ENCODE results near the gene TEX48.

Gene TEX48

DNA sequence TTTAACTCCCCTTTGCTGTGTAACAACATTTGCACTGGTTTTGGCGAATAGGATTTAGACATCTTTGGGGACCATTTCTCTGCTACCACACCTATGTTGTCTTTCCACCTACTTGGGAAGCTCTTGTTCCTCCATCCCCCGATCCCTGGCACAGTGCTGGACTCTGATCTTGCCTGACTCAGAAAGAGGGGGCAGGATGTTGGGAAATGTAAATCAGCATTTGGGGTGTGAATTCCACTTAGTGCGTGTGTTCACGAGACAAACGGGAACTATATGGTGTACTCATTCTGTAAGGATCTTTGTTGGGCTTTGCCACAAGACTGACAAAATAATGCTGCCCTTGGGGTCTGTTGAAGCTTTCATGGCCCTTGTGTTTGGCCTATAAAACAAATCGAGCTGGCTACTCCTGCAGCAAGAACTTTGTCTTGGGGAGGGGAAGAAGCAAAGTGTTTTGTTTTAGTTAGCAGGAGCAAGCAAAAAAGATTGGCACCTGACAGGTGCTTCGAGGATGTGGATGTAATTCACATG is 52.4 kb downstream of the TEX48 start:
- DNase-seq (ENCODE audit: low read depth), result no peak
- TF ChIP-seq, protein P1, sequence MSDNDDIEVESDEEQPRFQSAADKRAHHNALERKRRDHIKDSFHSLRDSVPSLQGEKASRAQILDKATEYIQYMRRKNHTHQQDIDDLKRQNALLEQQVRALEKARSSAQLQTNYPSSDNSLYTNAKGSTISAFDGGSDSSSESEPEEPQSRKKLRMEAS (IDR thresholded peaks at IDR 0.05; ENCODE audit: low read depth, low read length), result no peak
- TF ChIP-seq MYC (IDR thresholded peaks at IDR 0.05; ENCODE audit: low read depth, low read length), result no peak
- no peak for TF ChIP-seq POLR2A (IDR thresholded peaks at IDR 0.05; ENCODE audit: extremely low read depth, insufficient read length)
- TF ChIP-seq, protein P2, sequence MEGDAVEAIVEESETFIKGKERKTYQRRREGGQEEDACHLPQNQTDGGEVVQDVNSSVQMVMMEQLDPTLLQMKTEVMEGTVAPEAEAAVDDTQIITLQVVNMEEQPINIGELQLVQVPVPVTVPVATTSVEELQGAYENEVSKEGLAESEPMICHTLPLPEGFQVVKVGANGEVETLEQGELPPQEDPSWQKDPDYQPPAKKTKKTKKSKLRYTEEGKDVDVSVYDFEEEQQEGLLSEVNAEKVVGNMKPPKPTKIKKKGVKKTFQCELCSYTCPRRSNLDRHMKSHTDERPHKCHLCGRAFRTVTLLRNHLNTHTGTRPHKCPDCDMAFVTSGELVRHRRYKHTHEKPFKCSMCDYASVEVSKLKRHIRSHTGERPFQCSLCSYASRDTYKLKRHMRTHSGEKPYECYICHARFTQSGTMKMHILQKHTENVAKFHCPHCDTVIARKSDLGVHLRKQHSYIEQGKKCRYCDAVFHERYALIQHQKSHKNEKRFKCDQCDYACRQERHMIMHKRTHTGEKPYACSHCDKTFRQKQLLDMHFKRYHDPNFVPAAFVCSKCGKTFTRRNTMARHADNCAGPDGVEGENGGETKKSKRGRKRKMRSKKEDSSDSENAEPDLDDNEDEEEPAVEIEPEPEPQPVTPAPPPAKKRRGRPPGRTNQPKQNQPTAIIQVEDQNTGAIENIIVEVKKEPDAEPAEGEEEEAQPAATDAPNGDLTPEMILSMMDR (IDR thresholded peaks at IDR 0.05; ENCODE audit: low read depth, low read length), result no peak
- H3K4me3 ChIP-seq (ENCODE audit: low read depth, low read length), result no peak overlapping the region

DNA sequence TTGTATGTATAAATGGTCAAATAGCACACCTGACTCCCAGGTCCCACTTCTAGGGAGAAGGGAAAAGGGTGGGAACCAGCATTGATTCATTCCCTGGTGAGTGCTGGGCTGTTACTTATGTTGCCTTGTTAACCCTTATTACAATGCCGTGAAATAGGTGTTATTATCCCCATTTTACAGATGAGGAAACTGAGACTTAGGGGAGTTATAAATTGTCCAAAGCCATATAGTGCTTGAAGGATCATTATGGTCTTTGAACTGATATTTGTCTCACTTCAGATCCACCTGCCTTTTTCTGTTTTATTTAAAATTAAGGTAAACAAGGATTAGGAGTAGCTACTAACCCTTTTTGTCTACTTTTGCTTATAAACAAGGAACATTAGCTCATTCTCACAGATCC is 54.4 kb downstream of the TEX48 start:
- DNase-seq (ENCODE audit: low read depth), result no peak
- TF ChIP-seq, protein P1 (IDR thresholded peaks at IDR 0.05; ENCODE audit: low read depth, low read length), result no peak
- TF ChIP-seq POLR2A (IDR thresholded peaks at IDR 0.05; ENCODE audit: extremely low read depth, insufficient read length) (no peak), MYC (IDR thresholded peaks at IDR 0.05; ENCODE audit: low read depth, low read length) (no peak)
- TF ChIP-seq, protein P2 (IDR thresholded peaks at IDR 0.05; ENCODE audit: low read depth, low read length), result no peak
- H3K4me3 ChIP-seq (ENCODE audit: low read depth, low read length), result no peak overlapping the region

DNA sequence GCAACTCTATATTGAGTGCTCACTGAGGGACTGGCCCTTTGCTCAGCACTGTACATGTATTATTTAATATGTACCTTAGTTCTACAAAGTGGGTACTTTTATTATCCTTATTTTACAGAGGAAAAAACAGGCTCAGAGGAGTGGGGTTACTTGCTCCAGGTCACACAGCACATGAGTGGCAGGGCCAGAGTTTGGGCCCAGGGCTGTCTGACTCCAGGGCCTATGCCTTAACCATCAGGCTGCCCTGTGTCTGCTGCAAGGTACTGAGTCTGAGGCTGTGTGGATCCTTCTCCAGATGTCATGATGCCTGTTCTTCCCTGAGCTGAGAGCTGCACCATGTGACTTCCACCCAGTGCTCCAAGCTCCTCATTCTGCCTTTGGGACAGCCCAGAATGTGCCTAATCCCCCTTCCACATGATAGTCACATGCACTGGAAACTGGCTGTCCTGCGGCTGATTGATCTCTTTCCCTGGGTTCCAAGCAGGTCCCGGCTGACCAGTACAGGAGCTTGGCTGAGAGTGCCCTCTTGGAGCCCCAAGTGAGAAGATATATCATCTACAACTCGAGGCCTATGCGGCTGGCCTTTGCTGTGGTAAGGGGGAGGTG is 55.5 kb downstream of the TEX48 start:
- no peak overlapping the region for H3K4me3 ChIP-seq (ENCODE audit: low read depth, low read length)
- DNase-seq (ENCODE audit: low read depth), result no peak
- TF ChIP-seq MYC (IDR thresholded peaks at IDR 0.05; ENCODE audit: low read depth, low read length) (no peak), POLR2A (IDR thresholded peaks at IDR 0.05; ENCODE audit: extremely low read depth, insufficient read length) (no peak)
- TF ChIP-seq, protein P2 (IDR thresholded peaks at IDR 0.05; ENCODE audit: low read depth, low read length), result no peak
- TF ChIP-seq, protein P1 (IDR thresholded peaks at IDR 0.05; ENCODE audit: low read depth, low read length), result no peak

DNA sequence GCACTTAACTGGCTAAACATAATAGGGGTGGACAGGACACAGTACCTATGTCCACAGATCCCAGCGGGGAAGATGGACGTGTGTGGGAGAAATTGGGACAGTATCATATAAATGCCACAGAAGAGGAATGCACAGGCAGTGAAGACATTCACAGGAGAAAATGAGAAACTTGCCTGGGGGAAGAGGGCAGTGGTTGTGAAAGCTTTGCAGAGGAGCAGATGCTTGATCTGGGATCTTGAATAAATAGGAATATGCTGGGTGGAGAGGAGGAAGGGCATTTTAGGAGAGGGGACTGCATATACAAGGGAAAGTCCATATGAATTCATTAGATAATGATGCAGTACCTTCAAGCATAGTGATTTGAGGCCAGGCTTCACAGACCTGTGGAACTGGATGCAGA is 57.3 kb downstream of the TEX48 start:
- TF ChIP-seq POLR2A (IDR thresholded peaks at IDR 0.05; ENCODE audit: extremely low read depth, insufficient read length) (no peak), MYC (IDR thresholded peaks at IDR 0.05; ENCODE audit: low read depth, low read length) (no peak)
- TF ChIP-seq, protein P1 (IDR thresholded peaks at IDR 0.05; ENCODE audit: low read depth, low read length), result no peak
- TF ChIP-seq, protein P2 (IDR thresholded peaks at IDR 0.05; ENCODE audit: low read depth, low read length), result no peak
- no peak overlapping the region for H3K4me3 ChIP-seq (ENCODE audit: low read depth, low read length)
- DNase-seq (ENCODE audit: low read depth), result no peak

DNA sequence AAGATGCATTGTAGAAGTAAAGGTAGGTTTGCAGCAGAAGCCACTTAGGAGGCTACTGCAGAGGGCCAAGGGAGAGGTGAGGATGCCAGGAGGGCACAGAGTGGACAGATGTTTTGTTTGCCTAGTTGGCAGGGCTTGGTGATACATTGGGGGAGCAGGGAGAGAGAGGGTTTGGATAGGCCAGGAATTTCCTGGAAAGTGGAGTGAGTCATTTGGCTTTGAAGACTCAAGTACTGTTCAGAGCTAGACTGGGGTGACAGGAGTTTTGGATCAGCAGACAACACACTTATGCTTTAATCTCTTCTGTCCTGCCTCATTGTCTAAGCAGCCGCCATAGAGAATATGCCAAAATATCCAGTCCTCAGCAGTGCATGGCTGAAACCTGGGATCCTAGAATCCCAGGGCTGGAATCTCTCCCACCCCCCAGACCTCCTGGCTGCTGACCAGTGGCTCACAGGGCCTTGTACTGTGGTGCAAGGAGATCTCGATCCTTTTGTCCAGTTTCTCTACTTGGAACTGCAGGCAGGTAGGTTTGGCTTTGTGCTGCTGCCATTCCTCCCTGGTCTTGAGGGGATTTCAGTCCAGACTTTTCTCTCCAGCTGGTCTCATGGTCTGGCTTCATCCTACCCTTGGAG is 59.9 kb downstream of the TEX48 start:
- no peak for DNase-seq (ENCODE audit: low read depth)

More for the DNA sequence above, 59.9 kb downstream of the TEX48 start:
- no peak overlapping the region for H3K4me3 ChIP-seq (ENCODE audit: low read depth, low read length)
- TF ChIP-seq, protein P1 (IDR thresholded peaks at IDR 0.05; ENCODE audit: low read depth, low read length), result no peak
- TF ChIP-seq MYC (IDR thresholded peaks at IDR 0.05; ENCODE audit: low read depth, low read length) (no peak), POLR2A (IDR thresholded peaks at IDR 0.05; ENCODE audit: extremely low read depth, insufficient read length) (no peak)
- TF ChIP-seq, protein P2 (IDR thresholded peaks at IDR 0.05; ENCODE audit: low read depth, low read length), result no peak

Data from NB4 (cell line).